ENCODE results near the gene INSRR. TPM values are rescaled to one million over a fixed set of nuclear protein-coding genes. Genes with fewer than 3 reads are reported as not detected.

INSRR gene
- total and polyA plus RNA-seq, 9 of the 15 experiments (the other 6 are each of a cell fraction or from before 2014, with no cell fraction given): 0.03 to 0.18 (median 0.06) TPM; not detected in 3

DNA sequence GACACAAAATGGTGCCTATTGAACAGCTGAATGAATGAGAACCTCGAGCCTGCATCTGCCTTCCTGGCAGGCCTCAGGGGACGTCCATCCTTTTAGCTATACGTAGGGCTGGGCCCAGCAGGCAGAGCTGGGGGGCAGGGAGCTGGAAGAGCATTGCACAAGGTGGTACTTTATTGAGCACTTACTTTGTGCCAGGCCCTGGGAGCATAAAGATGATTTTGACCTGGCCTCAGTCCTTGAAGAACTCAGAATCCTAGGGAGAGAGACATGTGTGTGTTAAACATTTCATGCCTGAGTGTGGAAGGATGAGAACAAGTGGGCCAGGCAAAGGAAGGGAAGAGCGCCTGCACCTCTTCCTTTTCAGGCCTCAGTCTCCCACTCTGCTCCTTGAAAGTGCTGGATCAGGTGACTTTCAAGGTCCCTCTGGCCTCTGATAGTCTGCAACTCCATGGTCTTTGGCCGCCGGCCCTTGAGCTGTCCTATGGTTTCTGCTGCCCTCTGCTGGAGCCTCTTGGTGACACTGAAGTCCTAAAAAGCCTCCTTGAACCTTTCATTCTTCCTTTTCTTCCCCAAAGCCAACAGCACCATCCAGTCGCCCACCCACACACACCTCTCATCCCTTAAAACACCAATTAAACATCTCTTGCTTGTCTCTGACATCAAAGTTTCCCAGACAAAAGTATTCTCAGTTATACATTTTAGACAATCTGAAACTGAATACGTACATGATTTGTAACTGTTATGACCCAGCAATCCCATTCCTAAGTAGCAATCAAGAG lies 31.1 kb upstream of the INSRR start (continued):
- TF ChIP-seq, protein P1, sequence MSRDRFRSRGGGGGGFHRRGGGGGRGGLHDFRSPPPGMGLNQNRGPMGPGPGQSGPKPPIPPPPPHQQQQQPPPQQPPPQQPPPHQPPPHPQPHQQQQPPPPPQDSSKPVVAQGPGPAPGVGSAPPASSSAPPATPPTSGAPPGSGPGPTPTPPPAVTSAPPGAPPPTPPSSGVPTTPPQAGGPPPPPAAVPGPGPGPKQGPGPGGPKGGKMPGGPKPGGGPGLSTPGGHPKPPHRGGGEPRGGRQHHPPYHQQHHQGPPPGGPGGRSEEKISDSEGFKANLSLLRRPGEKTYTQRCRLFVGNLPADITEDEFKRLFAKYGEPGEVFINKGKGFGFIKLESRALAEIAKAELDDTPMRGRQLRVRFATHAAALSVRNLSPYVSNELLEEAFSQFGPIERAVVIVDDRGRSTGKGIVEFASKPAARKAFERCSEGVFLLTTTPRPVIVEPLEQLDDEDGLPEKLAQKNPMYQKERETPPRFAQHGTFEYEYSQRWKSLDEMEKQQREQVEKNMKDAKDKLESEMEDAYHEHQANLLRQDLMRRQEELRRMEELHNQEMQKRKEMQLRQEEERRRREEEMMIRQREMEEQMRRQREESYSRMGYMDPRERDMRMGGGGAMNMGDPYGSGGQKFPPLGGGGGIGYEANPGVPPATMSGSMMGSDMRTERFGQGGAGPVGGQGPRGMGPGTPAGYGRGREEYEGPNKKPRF (IDR thresholded peaks at IDR 0.05; ENCODE audit: low read depth, low read length): no peak
- TF ChIP-seq ZNF197 (CRISPR knock-in tag; IDR thresholded peaks at IDR 0.05; ENCODE audit: low read depth): peak; percentile 54; the same call in 1 of the 2 replicates
- TF ChIP-seq ZNF143 (CRISPR knock-in tag; IDR thresholded peaks at IDR 0.05): no peak
- no peak for TF ChIP-seq ZNF398 (CRISPR knock-in tag; IDR thresholded peaks at IDR 0.05)
- TF ChIP-seq, protein P2, sequence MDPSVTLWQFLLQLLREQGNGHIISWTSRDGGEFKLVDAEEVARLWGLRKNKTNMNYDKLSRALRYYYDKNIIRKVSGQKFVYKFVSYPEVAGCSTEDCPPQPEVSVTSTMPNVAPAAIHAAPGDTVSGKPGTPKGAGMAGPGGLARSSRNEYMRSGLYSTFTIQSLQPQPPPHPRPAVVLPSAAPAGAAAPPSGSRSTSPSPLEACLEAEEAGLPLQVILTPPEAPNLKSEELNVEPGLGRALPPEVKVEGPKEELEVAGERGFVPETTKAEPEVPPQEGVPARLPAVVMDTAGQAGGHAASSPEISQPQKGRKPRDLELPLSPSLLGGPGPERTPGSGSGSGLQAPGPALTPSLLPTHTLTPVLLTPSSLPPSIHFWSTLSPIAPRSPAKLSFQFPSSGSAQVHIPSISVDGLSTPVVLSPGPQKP (CRISPR knock-in tag; IDR thresholded peaks at IDR 0.05): no peak
- TF ChIP-seq, protein P3, sequence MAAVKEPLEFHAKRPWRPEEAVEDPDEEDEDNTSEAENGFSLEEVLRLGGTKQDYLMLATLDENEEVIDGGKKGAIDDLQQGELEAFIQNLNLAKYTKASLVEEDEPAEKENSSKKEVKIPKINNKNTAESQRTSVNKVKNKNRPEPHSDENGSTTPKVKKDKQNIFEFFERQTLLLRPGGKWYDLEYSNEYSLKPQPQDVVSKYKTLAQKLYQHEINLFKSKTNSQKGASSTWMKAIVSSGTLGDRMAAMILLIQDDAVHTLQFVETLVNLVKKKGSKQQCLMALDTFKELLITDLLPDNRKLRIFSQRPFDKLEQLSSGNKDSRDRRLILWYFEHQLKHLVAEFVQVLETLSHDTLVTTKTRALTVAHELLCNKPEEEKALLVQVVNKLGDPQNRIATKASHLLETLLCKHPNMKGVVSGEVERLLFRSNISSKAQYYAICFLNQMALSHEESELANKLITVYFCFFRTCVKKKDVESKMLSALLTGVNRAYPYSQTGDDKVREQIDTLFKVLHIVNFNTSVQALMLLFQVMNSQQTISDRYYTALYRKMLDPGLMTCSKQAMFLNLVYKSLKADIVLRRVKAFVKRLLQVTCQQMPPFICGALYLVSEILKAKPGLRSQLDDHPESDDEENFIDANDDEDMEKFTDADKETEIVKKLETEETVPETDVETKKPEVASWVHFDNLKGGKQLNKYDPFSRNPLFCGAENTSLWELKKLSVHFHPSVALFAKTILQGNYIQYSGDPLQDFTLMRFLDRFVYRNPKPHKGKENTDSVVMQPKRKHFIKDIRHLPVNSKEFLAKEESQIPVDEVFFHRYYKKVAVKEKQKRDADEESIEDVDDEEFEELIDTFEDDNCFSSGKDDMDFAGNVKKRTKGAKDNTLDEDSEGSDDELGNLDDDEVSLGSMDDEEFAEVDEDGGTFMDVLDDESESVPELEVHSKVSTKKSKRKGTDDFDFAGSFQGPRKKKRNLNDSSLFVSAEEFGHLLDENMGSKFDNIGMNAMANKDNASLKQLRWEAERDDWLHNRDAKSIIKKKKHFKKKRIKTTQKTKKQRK (IDR thresholded peaks at IDR 0.05; ENCODE audit: borderline replicate concordance, low read depth, low read length): no peak
- TF ChIP-seq, protein P4, sequence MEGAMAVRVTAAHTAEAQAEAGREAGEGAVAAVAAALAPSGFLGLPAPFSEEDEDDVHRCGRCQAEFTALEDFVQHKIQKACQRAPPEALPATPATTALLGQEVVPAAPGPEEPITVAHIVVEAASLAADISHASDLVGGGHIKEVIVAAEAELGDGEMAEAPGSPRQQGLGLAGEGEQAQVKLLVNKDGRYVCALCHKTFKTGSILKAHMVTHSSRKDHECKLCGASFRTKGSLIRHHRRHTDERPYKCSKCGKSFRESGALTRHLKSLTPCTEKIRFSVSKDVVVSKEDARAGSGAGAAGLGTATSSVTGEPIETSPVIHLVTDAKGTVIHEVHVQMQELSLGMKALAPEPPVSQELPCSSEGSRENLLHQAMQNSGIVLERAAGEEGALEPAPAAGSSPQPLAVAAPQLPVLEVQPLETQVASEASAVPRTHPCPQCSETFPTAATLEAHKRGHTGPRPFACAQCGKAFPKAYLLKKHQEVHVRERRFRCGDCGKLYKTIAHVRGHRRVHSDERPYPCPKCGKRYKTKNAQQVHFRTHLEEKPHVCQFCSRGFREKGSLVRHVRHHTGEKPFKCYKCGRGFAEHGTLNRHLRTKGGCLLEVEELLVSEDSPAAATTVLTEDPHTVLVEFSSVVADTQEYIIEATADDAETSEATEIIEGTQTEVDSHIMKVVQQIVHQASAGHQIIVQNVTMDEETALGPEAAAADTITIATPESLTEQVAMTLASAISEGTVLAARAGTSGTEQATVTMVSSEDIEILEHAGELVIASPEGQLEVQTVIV (CRISPR knock-in tag; IDR thresholded peaks at IDR 0.05; ENCODE audit: borderline replicate concordance): no peak

Data from K562 (cell line).